IMR-90 (cell line): Measurements from ENCODE around the gene COL4A1. TPM values are rescaled to one million over a fixed set of nuclear protein-coding genes. Genes with fewer than 3 reads are reported as not detected.

Source experiments
- ATAC-seq: fragments of 200-7000 bp; cut with Tn5 transposase; 2 replicates; pipeline ENCODE4 v1.9.1; 2020; ENCODE audit warnings: low read depth, mild to moderate bottlenecking, moderate library complexity
- BruUV-seq: library from RNA; stranded (reverse); fragments of 400-500 nt; replicated peaks from 2 replicates; lab custom pipeline; 2021; lab: Mats Ljungman, UMichigan
- CTCF ChIA-PET: fragments of 300-600 bp; formaldehyde crosslinking; extraction: SDS; loops from one replicate; lab custom pipeline; 2021; ENCODE audit warnings: antibody characterized with exemption; lab: Yijun Ruan, JAX
- POLR2A ChIA-PET: fragments of 300-600 bp; sonication (Branson Sonifier 250); formaldehyde crosslinking; loops from one replicate; lab custom pipeline; 2022; ENCODE audit warnings: antibody characterized with exemption; ENCODE audit not compliant: unreplicated experiment; lab: Charles Lee
- DNase-seq: peaks from one replicate; pipeline ENCODE4 v3.0.0; 2013
- H2AFZ ChIP-seq: replicated peaks from 2 replicates; pipeline ENCODE3; 2013; ENCODE audit warnings: low read length, mild to moderate bottlenecking; ENCODE audit not compliant: poor library complexity
- H2AK5ac ChIP-seq: 2 replicates; pipeline ENCODE4 v1.6.1; 2013; ENCODE audit warnings: low read depth, low read length, inconsistent platforms
- H2AK9ac ChIP-seq: replicated peaks from 2 replicates; pipeline ENCODE3; 2013; ENCODE audit warnings: mild to moderate bottlenecking, low read depth, low read length, moderate library complexity; ENCODE audit not compliant: poor library complexity
- H2BK120ac ChIP-seq: 2 replicates; pipeline ENCODE4 v1.6.1; 2013; ENCODE audit warnings: low read depth, low read length, inconsistent platforms
- H2BK15ac ChIP-seq: 3 replicates; pipeline ENCODE4 v1.6.1; 2013; ENCODE audit warnings: low read depth, low read length, inconsistent platforms
- H2BK20ac ChIP-seq: 2 replicates; pipeline ENCODE4 v1.6.1; 2013; ENCODE audit warnings: low read depth, mild to moderate bottlenecking, inconsistent platforms, low read length, moderate library complexity
- H2BK5ac ChIP-seq: 2 replicates; pipeline ENCODE4 v1.6.1; 2013; ENCODE audit warnings: mild to moderate bottlenecking, low read depth, low read length, inconsistent platforms; ENCODE audit not compliant: poor library complexity, severe bottlenecking
- H3K14ac ChIP-seq: replicated peaks from 2 replicates; pipeline ENCODE4 v1.6.1; 2013; ENCODE audit warnings: low read depth, low read length, inconsistent platforms
- H3K18ac ChIP-seq: 2 replicates; pipeline ENCODE4 v1.6.1; 2013; ENCODE audit warnings: low read depth, low read length, control low read depth
- H3K23ac ChIP-seq: 2 replicates; pipeline ENCODE4 v1.6.1; 2013; ENCODE audit warnings: low read depth, low read length, inconsistent platforms
- H3K27ac ChIP-seq: 2 replicates; pipeline ENCODE4 v1.5.1; 2013; ENCODE audit warnings: mild to moderate bottlenecking, control low read depth, low read length; ENCODE audit not compliant: insufficient read depth
- H3K27me3 ChIP-seq: 2 replicates; pipeline ENCODE4 v1.6.1; 2013; ENCODE audit warnings: low read length; ENCODE audit not compliant: control insufficient read depth, insufficient read depth
- H3K36me3 ChIP-seq: 2 replicates; pipeline ENCODE4 v1.6.1; 2013; ENCODE audit warnings: low read length, mixed read lengths; ENCODE audit not compliant: control insufficient read depth, insufficient read depth
- H3K4ac ChIP-seq: 2 replicates; pipeline ENCODE4 v1.6.1; 2013; ENCODE audit warnings: low read depth, low read length, inconsistent platforms
- H3K4me1 ChIP-seq: 2 replicates; pipeline ENCODE4 v1.6.1; 2013; ENCODE audit warnings: low read length, mixed read lengths; ENCODE audit not compliant: control insufficient read depth, insufficient read depth
- H3K4me2 ChIP-seq: 2 replicates; pipeline ENCODE4 v1.6.1; 2013; ENCODE audit warnings: low read depth, mild to moderate bottlenecking, control low read depth, low read length, moderate library complexity
- H3K4me3 ChIP-seq: 2 replicates; pipeline ENCODE4 v1.5.1; 2013; ENCODE audit warnings: low read depth, mild to moderate bottlenecking, control low read depth, low read length, moderate library complexity; ENCODE audit not compliant: insufficient read depth
- H3K56ac ChIP-seq: 2 replicates; pipeline ENCODE4 v1.6.1; 2013; ENCODE audit warnings: low read length, inconsistent platforms; ENCODE audit not compliant: insufficient read depth; ENCODE audit errors: extremely low read depth
- H3K79me1 ChIP-seq, 2 experiments: 2 replicates each; pipeline ENCODE4 v1.6.1; 2013; ENCODE audit warnings: low read length in 2 of 2, inconsistent platforms in 1 of 2, low read depth in 1 of 2
- H3K9ac ChIP-seq: 2 replicates; pipeline ENCODE4 v1.6.1; 2013; ENCODE audit warnings: low read depth, low read length, control low read depth
- H3K9me1 ChIP-seq: 2 replicates; pipeline ENCODE4 v1.6.1; 2013; ENCODE audit warnings: low read length, inconsistent platforms; ENCODE audit not compliant: insufficient read depth
- H3K9me3 ChIP-seq: 2 replicates; pipeline ENCODE4 v1.6.1; 2013; ENCODE audit warnings: low read length; ENCODE audit not compliant: control insufficient read depth, insufficient read depth
- H4K20me1 ChIP-seq: 2 replicates; pipeline ENCODE4 v1.6.1; 2013; ENCODE audit warnings: low read length, inconsistent platforms; ENCODE audit not compliant: insufficient read depth
- H4K5ac ChIP-seq: 2 replicates; pipeline ENCODE4 v1.6.1; 2013; ENCODE audit warnings: mild to moderate bottlenecking, low read depth, low read length, control low read depth
- H4K8ac ChIP-seq, 2 experiments: 2 replicates each; pipeline ENCODE4 v1.6.1; 2013; ENCODE audit warnings: low read depth in 2 of 2, low read length in 2 of 2, control low read depth in 1 of 2, inconsistent platforms in 1 of 2
- H4K91ac ChIP-seq: 2 replicates; pipeline ENCODE4 v1.6.1; 2013; ENCODE audit warnings: low read depth, low read length, inconsistent platforms; ENCODE audit not compliant: insufficient read depth
- CTCF ChIP-seq: conservative IDR thresholded peaks from 2 replicates; pipeline ENCODE4 v1.5.1; 2012; ENCODE audit warnings: mild to moderate bottlenecking, low read depth, low read length, improper control_type of control experiment
- MAZ ChIP-seq: IDR thresholded peaks from 2 replicates; pipeline ENCODE4 v1.6.1; 2012; ENCODE audit warnings: low read depth, mild to moderate bottlenecking, low read length, improper control_type of control experiment, moderate library complexity, borderline replicate concordance
- NFE2L2 ChIP-seq: fragments of 150-350 bp; IDR thresholded peaks from 2 replicates; pipeline ENCODE4 v1.6.1; 2016; ENCODE audit warnings: low read depth, mild to moderate bottlenecking, low read length
- POLR2A ChIP-seq: IDR thresholded peaks from 2 replicates; pipeline ENCODE4 v1.6.1; 2012; ENCODE audit warnings: mild to moderate bottlenecking, low read depth, low read length
- SMC3 ChIP-seq: fragments of 150-350 bp; IDR thresholded peaks from 2 replicates; pipeline ENCODE4 v1.6.1; 2016; ENCODE audit warnings: low read depth, mild to moderate bottlenecking, antibody characterized with exemption, low read length, moderate library complexity
- WGBS, 2 experiments: methylation state at CpG; one replicate each; pipeline versions ENCODE4 v1.1.5 to v1.1.7; 2013; ENCODE audit warnings: missing lambda C conversion rate in 2 of 2; ENCODE audit not compliant: insufficient read length in 1 of 2; ENCODE audit errors: extremely low coverage in 2 of 2; 5-methylcytosine and 5-hydroxymethylcytosine counted together
- dilution Hi-C: fragments of 300-500 bp; cut with HindIII; formaldehyde crosslinking; loops from one replicate; pipeline ENCODE4 v1.14.3; 2018; ENCODE audit warnings: low sequenced_read_pairs; ENCODE audit not compliant: unreplicated experiment
- in situ Hi-C: fragments of 300-500 bp; cut with MboI; formaldehyde crosslinking; loops from 3 replicates; pipeline ENCODE4 v1.14.3; 2019; ENCODE audit warnings: low sequenced_read_pairs, inconsistent platforms, mixed read lengths
- intact Hi-C: fragments of 100-400 bp; cut with micrococcal nuclease; formaldehyde crosslinking; loops from 2 replicates; pipeline ENCODE4 v1.10.0; 2022
- polyA plus RNA-seq, 3 experiments: library from polyadenylated mRNA; depleted of rRNA; stranded (reverse); fragments of >200 nt; gene quantifications; 2 replicates each; pipeline ENCODE4 v1.2.3, GENCODE V29; 2012; ENCODE audit warnings: low replicate concordance in 1 of 3
- total RNA-seq: library from RNA; depleted of rRNA; stranded (reverse); fragments of >200 nt; gene quantifications from 2 replicates; pipeline ENCODE4 v1.2.3, GENCODE V29; 2012

COL4A1 gene
- total and polyA plus RNA-seq, 2 of the 4 experiments (the other 2 are of a cell fraction): 230 to 337 TPM

- no peak for ATAC-seq
- Histone ChIP-seq H3K18ac (no peak overlapping the region), H2AK5ac (no peak overlapping the region), H3K14ac (no peak overlapping the region), H2BK20ac (no peak overlapping the region), H3K23ac (0 out of 2 replicates have a peak overlapping the region, but pooled peaks have one; percentile 4), H4K91ac (no peak overlapping the region), H2AK9ac (peak overlapping the region; percentile 8), H2AFZ (no peak overlapping the region), H3K79me1 (peaks cover 14 to 82% of the 10 kb centered on the region in 2 experiments), H3K9ac (no peak overlapping the region), H3K4me1 (peaks cover 19% of the 10 kb centered on the region), H3K4ac (no peak overlapping the region), H3K36me3 (peaks cover 40% of the 10 kb centered on the region), H3K56ac (no peak overlapping the region), H2BK5ac (no peak overlapping the region), H3K9me1 (peaks cover 50% of the 10 kb centered on the region), H3K9me3 (no peaks in the 10 kb centered on the region), H3K27ac (no peak overlapping the region), H3K27me3 (no peaks in the 10 kb centered on the region), H4K8ac (no peak overlapping the region), H3K4me3 (no peak overlapping the region), H4K5ac (no peak overlapping the region), H4K20me1 (peaks cover 74% of the 10 kb centered on the region), H2BK120ac (no peak overlapping the region), H3K4me2 (no peak overlapping the region), H2BK15ac (no peak overlapping the region)
- ChIA-PET POLR2A (no interaction called here), CTCF (no interaction called here)
- in situ Hi-C loops: no loop called here
- 96% methylated on average over 4 of the region's 13 CpGs; no CpG with 5 or more reads in 1 of the 2 experiments for WGBS, 2 experiments
- TF ChIP-seq SMC3 (no peak), CTCF (no peak), NFE2L2 (no peak), MAZ (no peak), POLR2A (peak; percentile 44)
- DNase-seq: no peak
- intact Hi-C loops: no loop called here
- dilution Hi-C loops: no loop called here
- BruUV-seq: no TSS peak
Measured at GRCh38 chr13:110317496-110318195, 10.7 kb upstream of the COL4A1 start.
